Dendritic cell treated with granulocyte-macrophage colony-stimulating factor and Interleukin-4, amounts not matched to agents 40 ng/mL and 50 ng/mL, for 4 days (primary cell): ENCODE measurements around the gene CYB561D2.

Source experiments
- H3K27ac Mint-ChIP-seq: one replicate; pipeline ENCODE4 v1.8.0; 2022; ENCODE audit warnings: mild to moderate bottlenecking, mixed read lengths
- H3K27me3 Mint-ChIP-seq: one replicate; pipeline ENCODE4 v1.8.0; 2022; ENCODE audit warnings: mild to moderate bottlenecking, mixed read lengths
- H3K36me3 Mint-ChIP-seq: one replicate; pipeline ENCODE4 v1.8.0; 2022; ENCODE audit warnings: low read depth, mixed read lengths
- H3K4me1 Mint-ChIP-seq: one replicate; pipeline ENCODE4 v1.8.0; 2022; ENCODE audit warnings: low read depth, mixed read lengths
- H3K4me3 Mint-ChIP-seq: one replicate; pipeline ENCODE4 v1.8.0; 2022; ENCODE audit warnings: mild to moderate bottlenecking, moderate library complexity, mixed read lengths
- H3K9me3 Mint-ChIP-seq: one replicate; pipeline ENCODE4 v1.8.0; 2022; ENCODE audit warnings: mixed read lengths
- intact Hi-C: fragments of 100-400 bp; cut with micrococcal nuclease; formaldehyde crosslinking; loops from one replicate; pipeline ENCODE4 v1.15.0; 2022

CYB561D2 gene

GRCh38 chr3:50319894-50320625 lies 30.6 kb upstream of the CYB561D2 start:
- Mint-ChIP-seq H3K9me3 (no peaks in the 10 kb centered on the region), H3K4me3 (peak overlapping the region; percentile 78), H3K27ac (peak overlapping the region; percentile 97), H3K4me1 (peaks cover 76% of the 10 kb centered on the region), H3K27me3 (no peaks in the 10 kb centered on the region), H3K36me3 (peaks cover 57% of the 10 kb centered on the region)
- intact Hi-C loops = no loop called here

DNA sequence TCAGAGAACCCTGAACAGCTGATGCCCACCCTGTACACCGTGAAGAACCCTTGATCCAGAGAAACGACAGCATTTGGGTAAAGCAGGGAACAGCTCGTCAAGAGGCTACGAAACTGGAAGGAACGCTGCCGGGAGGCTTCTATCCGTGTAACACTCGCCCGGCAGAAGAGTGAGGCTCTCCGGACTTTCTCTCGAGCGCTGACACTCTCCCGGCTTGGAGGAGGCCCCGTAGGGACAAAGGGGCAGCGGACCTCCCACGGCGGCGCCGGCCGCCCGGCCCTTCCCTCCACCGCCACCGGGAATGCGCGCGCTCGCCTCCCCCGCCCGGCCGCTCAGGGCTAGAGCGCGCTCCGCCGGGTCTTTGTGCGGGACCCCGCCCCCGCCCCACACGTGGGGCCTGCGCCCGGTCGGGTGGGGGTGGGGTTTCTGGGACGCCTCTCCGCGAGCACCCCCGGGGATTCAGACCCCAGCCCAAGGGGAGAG lies 29.8 kb upstream of the CYB561D2 start:
- Mint-ChIP-seq H3K27me3 (no peaks in the 10 kb centered on the region), H3K4me1 (peaks cover 81% of the 10 kb centered on the region), H3K9me3 (no peaks in the 10 kb centered on the region), H3K27ac (peak overlapping the region; percentile 97), H3K36me3 (peaks cover 58% of the 10 kb centered on the region), H3K4me3 (peak overlapping the region; percentile 78)
- intact Hi-C loops = loop anchor here (1.0 kb wide), 1 partner anchor 22 kb away; the partner anchor contains the start of genes HYAL3 and NAA80

- intact Hi-C loops = loop anchor here (1.0 kb wide), 1 partner anchor 22 kb away; the partner anchor contains the start of genes HYAL3 and NAA80
- peak overlapping the region; percentile 97 for H3K27ac Mint-ChIP-seq
- H3K4me3 Mint-ChIP-seq = peak overlapping the region; percentile 78
- peaks cover 83% of the 10 kb centered on the region for H3K4me1 Mint-ChIP-seq
- H3K9me3 Mint-ChIP-seq = no peaks in the 10 kb centered on the region
- no peaks in the 10 kb centered on the region for H3K27me3 Mint-ChIP-seq
- peaks cover 58% of the 10 kb centered on the region for H3K36me3 Mint-ChIP-seq
These were observed 29.1 kb upstream of the CYB561D2 start for GRCh38 chr3:50321336-50322114.

DNA sequence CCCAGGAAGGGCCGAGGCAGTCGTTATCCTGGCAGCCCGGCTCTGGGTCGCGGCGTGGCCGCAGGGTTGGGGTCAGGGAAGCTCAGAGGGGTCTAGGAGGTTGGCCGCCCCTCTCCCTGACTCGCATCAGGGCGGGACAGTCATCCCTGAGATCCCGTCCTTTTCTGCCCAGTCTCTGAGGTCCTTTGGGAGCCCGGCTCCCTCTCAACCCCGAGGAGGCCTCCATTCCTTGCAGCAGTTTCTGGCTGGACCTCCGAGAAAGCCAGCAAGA lies 28.6 kb upstream of the CYB561D2 start:
- Mint-ChIP-seq H3K36me3 (peaks cover 54% of the 10 kb centered on the region), H3K4me3 (peak overlapping the region; percentile 78), H3K9me3 (no peaks in the 10 kb centered on the region), H3K27me3 (no peaks in the 10 kb centered on the region), H3K27ac (peak overlapping the region; percentile 97), H3K4me1 (peaks cover 83% of the 10 kb centered on the region)
- intact Hi-C loops = no loop called here

DNA sequence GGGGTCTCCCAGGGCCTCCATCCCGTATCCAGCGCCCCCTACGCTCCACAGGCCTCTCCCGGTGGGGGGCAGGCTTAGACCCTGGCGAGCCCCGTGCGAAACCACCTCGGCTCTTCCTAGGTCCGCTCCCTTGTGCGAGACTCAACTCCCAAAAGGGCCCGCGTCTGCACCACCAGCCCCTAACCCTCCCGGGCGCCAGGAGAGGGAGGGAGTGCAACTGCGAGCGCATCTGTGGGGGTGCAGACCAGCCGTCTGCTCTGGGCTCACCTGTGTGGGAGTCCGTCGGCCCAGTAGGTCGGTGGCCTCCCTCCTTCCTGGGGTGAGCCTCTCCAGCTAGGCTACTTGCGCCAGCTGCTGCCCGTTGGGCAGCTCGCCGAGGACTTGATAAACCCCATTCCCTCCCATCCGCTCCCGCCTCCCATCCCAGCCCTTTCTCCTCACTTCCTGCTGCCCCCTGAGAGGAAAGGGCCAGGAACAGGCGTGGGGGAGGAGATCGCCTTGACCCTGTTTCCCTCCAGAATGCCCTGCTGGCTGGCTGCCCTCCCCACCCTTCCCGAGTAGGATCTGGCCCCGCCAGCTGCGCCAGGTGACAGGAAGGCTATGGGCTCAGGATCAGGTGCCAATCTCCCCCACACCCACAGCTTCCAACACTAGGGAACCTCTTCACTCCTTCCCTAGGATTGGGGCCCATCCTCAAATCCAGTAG lies 28.1 kb upstream of the CYB561D2 start, which contains the start of gene HYAL2:
Gene HYAL2 (minus strand): TSS at position 360 of the 706 bp plus-strand sequence. CDS start 2,256 bp downstream, outside the sequence.
- H3K4me3 Mint-ChIP-seq = peak within 1 kb of the TSS; percentile 78
- no peaks in the 10 kb centered on the region for H3K9me3 Mint-ChIP-seq
- no peaks in the 10 kb centered on the region for H3K27me3 Mint-ChIP-seq
- peak within 1 kb of the TSS; percentile 97 for H3K27ac Mint-ChIP-seq
- peaks cover 85% of the 10 kb centered on the region for H3K4me1 Mint-ChIP-seq
- intact Hi-C loops = no loop called here
- peaks cover 50% of the 10 kb centered on the region for H3K36me3 Mint-ChIP-seq

- Mint-ChIP-seq H3K27me3 (no peaks in the 10 kb centered on the region), H3K27ac (peak overlapping the region; percentile 97), H3K4me1 (peaks cover 81% of the 10 kb centered on the region), H3K9me3 (no peaks in the 10 kb centered on the region), H3K4me3 (peak overlapping the region; percentile 78), H3K36me3 (peaks cover 51% of the 10 kb centered on the region)
- intact Hi-C loops = no loop called here
These were observed 27.5 kb upstream of the CYB561D2 start for GRCh38 chr3:50323092-50323600.

- intact Hi-C loops = loop anchor here (1.0 kb wide), 1 partner anchor 49 kb away; no protein-coding TSS in a partner anchor
These were observed 27.0 kb upstream of the CYB561D2 start for GRCh38 chr3:50323614-50324199.

GRCh38 chr3:50324351-50325112 lies 26.1 kb upstream of the CYB561D2 start:
- intact Hi-C loops = loop anchor here (1.0 kb wide), 1 partner anchor 50 kb away; no protein-coding TSS in a partner anchor
- H3K27ac Mint-ChIP-seq = peak overlapping the region; percentile 97
- H3K4me1 Mint-ChIP-seq = peaks cover 70% of the 10 kb centered on the region
- no peaks in the 10 kb centered on the region for H3K27me3 Mint-ChIP-seq
- H3K36me3 Mint-ChIP-seq = peaks cover 47% of the 10 kb centered on the region
- H3K9me3 Mint-ChIP-seq = no peaks in the 10 kb centered on the region
- H3K4me3 Mint-ChIP-seq = no peak overlapping the region

More at GRCh38 chr3:50323614-50324199, 27.0 kb upstream of the CYB561D2 start:
- H3K4me3 Mint-ChIP-seq = no peak overlapping the region
- no peaks in the 10 kb centered on the region for H3K9me3 Mint-ChIP-seq
- peaks cover 75% of the 10 kb centered on the region for H3K4me1 Mint-ChIP-seq
- H3K27ac Mint-ChIP-seq = peak overlapping the region; percentile 97
- H3K27me3 Mint-ChIP-seq = no peaks in the 10 kb centered on the region
- H3K36me3 Mint-ChIP-seq = peaks cover 47% of the 10 kb centered on the region

- peak overlapping the region; percentile 97 for H3K27ac Mint-ChIP-seq
- H3K4me1 Mint-ChIP-seq = peaks cover 70% of the 10 kb centered on the region
- peaks cover 47% of the 10 kb centered on the region for H3K36me3 Mint-ChIP-seq
- intact Hi-C loops = no loop called here
- no peak overlapping the region for H3K4me3 Mint-ChIP-seq
- no peaks in the 10 kb centered on the region for H3K27me3 Mint-ChIP-seq
- H3K9me3 Mint-ChIP-seq = no peaks in the 10 kb centered on the region
These were observed 25.6 kb upstream of the CYB561D2 start for GRCh38 chr3:50325113-50325480.

DNA sequence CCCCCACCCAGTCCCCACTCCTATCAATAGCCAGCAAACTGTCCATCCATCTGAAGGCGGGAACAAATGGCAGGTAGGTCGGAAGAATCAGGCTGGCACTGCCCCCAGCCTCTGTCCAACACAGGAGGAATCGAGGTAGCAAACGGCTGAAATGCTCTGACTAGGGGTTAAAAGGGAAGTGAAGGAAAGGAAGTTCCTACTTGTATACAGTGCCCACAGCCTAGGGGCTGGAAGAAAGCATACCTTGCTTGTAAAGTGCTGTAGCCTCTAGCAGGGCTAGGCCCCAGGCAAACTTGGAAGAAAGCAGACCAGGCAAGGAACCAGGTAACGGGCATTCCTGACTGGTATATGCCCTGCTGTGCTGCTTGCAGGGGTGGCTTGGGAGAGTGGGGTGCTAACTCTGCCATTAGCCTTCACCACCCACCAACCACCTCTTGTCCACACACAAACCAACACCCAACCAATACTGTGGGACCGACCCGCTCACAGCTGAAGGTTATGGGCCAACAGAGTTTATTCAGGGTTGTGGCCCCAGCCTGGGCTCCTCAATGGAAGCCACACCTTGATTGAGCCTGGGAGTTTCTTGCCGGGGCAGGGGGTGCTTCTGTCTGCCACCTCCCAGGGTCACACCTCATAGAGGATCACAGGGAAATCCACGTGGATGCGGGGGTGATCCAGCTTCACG lies 25.0 kb upstream of the CYB561D2 start:
- Mint-ChIP-seq H3K9me3 (no peaks in the 10 kb centered on the region), H3K27me3 (no peaks in the 10 kb centered on the region), H3K27ac (peak overlapping the region; percentile 97), H3K4me3 (no peak overlapping the region), H3K36me3 (peaks cover 47% of the 10 kb centered on the region), H3K4me1 (peaks cover 70% of the 10 kb centered on the region)
- intact Hi-C loops = no loop called here

- no peaks in the 10 kb centered on the region for H3K27me3 Mint-ChIP-seq
- peak overlapping the region; percentile 97 for H3K27ac Mint-ChIP-seq
- H3K4me1 Mint-ChIP-seq = peaks cover 71% of the 10 kb centered on the region
- H3K9me3 Mint-ChIP-seq = no peaks in the 10 kb centered on the region
- intact Hi-C loops = no loop called here
- no peak overlapping the region for H3K4me3 Mint-ChIP-seq
- H3K36me3 Mint-ChIP-seq = peaks cover 51% of the 10 kb centered on the region
These were observed 24.5 kb upstream of the CYB561D2 start for GRCh38 chr3:50326182-50326541.

DNA sequence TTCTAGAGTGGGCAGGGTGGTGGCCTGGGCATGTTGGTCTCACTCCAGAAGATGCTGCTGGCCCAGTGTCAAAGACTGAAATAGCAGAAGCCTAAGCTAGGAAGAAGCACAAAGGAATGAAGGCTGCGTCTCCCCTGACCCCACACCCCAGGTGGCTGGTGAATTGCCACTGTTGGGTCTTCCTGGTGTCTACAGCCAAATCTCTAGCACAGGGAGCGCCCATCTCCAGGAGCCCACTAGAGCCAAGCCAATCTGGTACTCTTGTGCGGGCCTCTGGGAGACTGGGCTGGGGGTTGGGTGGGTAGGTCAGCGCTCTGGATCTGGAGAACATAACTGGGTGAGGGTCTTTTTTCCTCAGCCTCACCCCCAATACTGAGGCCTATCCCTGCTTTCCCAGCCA lies 23.5 kb upstream of the CYB561D2 start:
- H3K27ac Mint-ChIP-seq = peak overlapping the region; percentile 76
- intact Hi-C loops = no loop called here
- peaks cover 61% of the 10 kb centered on the region for H3K36me3 Mint-ChIP-seq
- peak overlapping the region; percentile 75 for H3K4me3 Mint-ChIP-seq
- peaks cover 71% of the 10 kb centered on the region for H3K4me1 Mint-ChIP-seq
- no peaks in the 10 kb centered on the region for H3K9me3 Mint-ChIP-seq
- no peaks in the 10 kb centered on the region for H3K27me3 Mint-ChIP-seq
